ENCODE data around the gene GRB7.

DNA sequence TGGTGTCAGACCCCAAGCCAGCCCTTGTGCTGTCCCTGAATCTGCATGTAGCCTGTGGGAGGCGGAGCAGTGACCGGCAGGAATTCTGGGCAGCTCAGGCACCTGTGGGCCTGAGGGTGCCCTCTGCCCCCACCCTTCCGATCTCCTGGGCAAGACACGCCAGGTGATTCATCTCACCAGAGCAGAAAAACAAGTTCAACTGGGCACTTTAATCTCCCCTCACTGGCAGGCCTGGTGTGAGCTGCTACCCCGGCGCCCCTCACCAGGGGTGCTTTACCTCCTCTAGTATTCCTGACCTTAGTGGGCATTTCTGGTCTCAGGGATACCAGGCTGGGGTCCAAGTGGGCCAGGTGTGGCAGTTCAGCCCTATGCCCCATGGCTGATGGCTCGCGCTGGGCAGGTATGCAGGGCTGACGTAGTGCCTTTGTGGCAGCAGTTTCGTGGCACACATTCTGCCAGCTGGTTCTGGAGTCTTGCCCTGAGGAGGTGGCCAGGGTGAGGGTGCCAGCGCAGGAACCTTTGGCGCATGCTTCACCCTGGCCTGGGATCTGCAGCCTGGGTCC is 31.9 kb upstream of the GRB7 start:
- TF ChIP-seq CTCF (IDR thresholded peaks at IDR 0.05) (peak in 4 of 7 experiments; percentile 47 to 69 (median 50)), POLR2A (IDR thresholded peaks at IDR 0.05) (peak; percentile 30 to 68 (median 61))
